ENCODE data around the gene RASGRP2.

The RASGRP2 gene

DNA sequence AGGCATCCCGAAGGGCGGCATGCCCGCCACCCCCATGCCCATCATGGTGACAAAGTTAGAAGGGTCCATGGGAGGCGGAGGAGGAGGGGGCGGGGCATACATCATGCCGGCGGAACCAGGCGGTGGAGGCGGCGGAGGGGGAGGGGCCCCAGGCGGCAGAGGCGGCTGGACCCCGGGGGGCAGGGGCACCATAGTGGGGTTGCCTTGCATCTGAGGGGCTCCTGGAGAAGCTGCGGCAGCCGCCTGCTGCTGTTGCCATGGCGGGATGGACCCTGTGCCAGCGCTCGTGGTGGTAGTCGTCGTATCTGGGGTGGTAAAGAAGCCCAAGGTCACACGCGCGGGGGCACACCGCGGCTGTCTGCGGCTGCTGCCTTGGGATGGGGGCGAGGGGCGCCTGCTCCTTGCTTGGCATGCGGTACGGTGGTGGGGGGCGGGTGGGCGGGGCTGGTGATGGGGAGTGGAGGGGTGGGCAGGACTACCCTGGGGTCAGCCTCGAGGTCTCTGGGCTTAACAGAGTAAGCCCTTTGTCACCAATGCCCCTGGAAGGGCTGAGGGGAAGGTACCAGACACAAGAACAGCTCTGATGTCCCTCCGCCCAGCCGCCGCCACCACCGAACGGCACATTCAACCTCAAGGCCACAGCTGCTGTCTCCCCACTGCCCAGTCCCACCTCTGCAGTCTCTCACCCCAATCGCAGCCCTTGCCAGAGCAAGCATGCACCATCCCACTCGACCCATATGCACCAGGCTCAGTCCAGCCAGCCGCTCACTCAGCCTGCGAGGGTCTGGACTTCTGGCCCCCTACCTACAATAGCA is 22.1 kb upstream of the RASGRP2 start:
- ChIA-PET CTCF (interaction anchor here (1.0 to 20.1 kb wide), 4 partner anchors 9 to 22 kb away, joined by 3 to 345 read pairs (median 13); partner anchors contain the start of genes RASGRP2 and SF1), POLR2A (interaction anchor here (0.9 to 9.5 kb wide), 3 partner anchors 8 to 21 kb away, joined by 3 to 152 read pairs (median 3); partner anchors contain the start of gene RASGRP2)
- H3K9me3 ChIP-seq (ENCODE audit: control extremely low read depth in 1 of 5, control insufficient read depth in 4 of 5, insufficient read depth in 2 of 5, low read depth in 1 of 5, low read length in 4 of 5), result no peaks in the 10 kb centered on the region
- WGBS (ENCODE audit: insufficient coverage), result 95% methylated on average over 14 of the region's 42 CpGs
- peak in 1 of 3 donors; percentile 29 for DNase-seq
- peaks cover 12 to 65% (median 55%) of the 10 kb centered on the region in 4 experiments for H3K4me1 ChIP-seq (ENCODE audit: control extremely low read depth in 1 of 4, control insufficient read depth in 4 of 4, insufficient read depth in 4 of 4, low read length in 3 of 4)
- H3K36me3 ChIP-seq (ENCODE audit: control insufficient read depth in 4 of 4, insufficient read depth in 4 of 4, low read length in 3 of 4), result peaks cover 30 to 87% (median 75%) of the 10 kb centered on the region in 4 experiments
- no peak overlapping the region for H3K27ac ChIP-seq (ENCODE audit: insufficient read depth in 1 of 2, low read depth in 1 of 2, low read length in 2 of 2, poor library complexity in 1 of 2, severe bottlenecking in 2 of 2)
- H3K27me3 ChIP-seq (replicated peaks in 2 of 5; ENCODE audit: control insufficient read depth in 4 of 5, insufficient read depth in 5 of 5, low read length in 4 of 5), result no peaks in the 10 kb centered on the region
- H3K4me3 ChIP-seq (ENCODE audit: control insufficient read depth in 1 of 7, extremely low read depth in 1 of 7, insufficient read depth in 4 of 7, low read depth in 2 of 7, low read length in 6 of 7), result no peak overlapping the region

DNA sequence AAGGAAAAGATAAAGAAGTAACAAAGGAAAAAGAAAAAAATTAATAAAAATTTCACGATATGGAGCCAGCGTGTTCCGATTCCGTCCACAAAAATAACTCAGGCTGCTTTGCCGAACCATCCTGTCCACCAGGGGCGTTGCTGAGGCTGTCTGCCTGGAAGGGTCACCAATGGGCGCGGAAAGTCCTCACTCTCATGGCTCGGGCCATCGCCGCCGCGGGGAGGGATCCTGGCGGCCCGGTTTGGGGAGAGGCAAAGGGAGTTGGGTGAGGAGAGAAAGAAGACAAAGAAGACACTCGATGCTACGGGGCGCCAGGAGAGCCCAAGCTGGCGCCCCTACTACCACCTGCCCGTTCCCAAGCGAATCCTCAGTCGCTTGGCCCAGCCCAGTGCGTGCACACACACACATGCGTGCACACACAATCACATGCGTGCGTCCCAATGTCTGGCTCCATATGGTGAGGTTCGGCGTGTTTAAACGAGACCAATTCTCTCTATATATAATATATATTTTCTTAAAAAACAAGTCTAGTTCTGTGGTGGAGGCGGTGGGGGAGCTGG is 21.4 kb upstream of the RASGRP2 start:
- peak overlapping the region in 1 of 7 experiments; percentile 3 for H3K4me3 ChIP-seq (ENCODE audit: control insufficient read depth in 1 of 7, extremely low read depth in 1 of 7, insufficient read depth in 4 of 7, low read depth in 2 of 7, low read length in 6 of 7)
- peak in 1 of 3 donors; percentile 24 for DNase-seq
- H3K27ac ChIP-seq (ENCODE audit: insufficient read depth in 1 of 2, low read depth in 1 of 2, low read length in 2 of 2, poor library complexity in 1 of 2, severe bottlenecking in 2 of 2), result no peak overlapping the region
- H3K4me1 ChIP-seq (ENCODE audit: control extremely low read depth in 1 of 4, control insufficient read depth in 4 of 4, insufficient read depth in 4 of 4, low read length in 3 of 4), result peaks cover 12 to 71% (median 59%) of the 10 kb centered on the region in 4 experiments
- no peaks in the 10 kb centered on the region for H3K27me3 ChIP-seq (replicated peaks in 2 of 5; ENCODE audit: control insufficient read depth in 4 of 5, insufficient read depth in 5 of 5, low read length in 4 of 5)
- POLR2A ChIA-PET, result interaction anchor here (0.9 to 9.5 kb wide), 3 partner anchors 9 to 20 kb away, joined by 3 to 152 read pairs (median 9); partner anchors contain the start of gene RASGRP2
- no peaks in the 10 kb centered on the region for H3K9me3 ChIP-seq (ENCODE audit: control extremely low read depth in 1 of 5, control insufficient read depth in 4 of 5, insufficient read depth in 2 of 5, low read depth in 1 of 5, low read length in 4 of 5)
- WGBS (ENCODE audit: insufficient coverage), result 96% methylated on average over 8 of the region's 30 CpGs
- H3K36me3 ChIP-seq (ENCODE audit: control insufficient read depth in 4 of 4, insufficient read depth in 4 of 4, low read length in 3 of 4), result peaks cover 27 to 80% (median 69%) of the 10 kb centered on the region in 4 experiments
- CTCF ChIA-PET, result interaction anchor here (1.0 to 20.1 kb wide), 4 partner anchors 8 to 21 kb away, joined by 3 to 345 read pairs (median 18); partner anchors contain the start of gene RASGRP2

DNA sequence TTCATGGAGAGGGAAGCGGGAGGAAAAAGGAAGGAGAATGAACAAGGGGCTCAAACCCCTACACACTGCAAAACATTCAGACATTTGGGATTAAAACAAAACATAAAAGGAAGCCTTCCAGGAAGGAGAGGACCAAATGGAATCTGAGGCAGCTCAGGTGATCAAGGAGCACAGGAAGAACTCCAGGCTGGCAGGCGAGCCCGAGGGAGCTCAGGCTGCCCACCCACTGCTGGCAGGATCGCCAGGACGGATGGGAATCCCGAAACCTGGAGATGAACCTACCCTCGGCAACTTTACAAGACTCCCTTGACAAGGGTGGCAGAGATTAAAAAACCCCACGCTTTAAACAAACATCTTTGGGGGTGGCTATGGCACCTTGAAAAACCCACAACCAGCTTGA is 20.8 kb upstream of the RASGRP2 start:
- 94% methylated on average over 7 of the region's 8 CpGs for WGBS (ENCODE audit: insufficient coverage)

DNA sequence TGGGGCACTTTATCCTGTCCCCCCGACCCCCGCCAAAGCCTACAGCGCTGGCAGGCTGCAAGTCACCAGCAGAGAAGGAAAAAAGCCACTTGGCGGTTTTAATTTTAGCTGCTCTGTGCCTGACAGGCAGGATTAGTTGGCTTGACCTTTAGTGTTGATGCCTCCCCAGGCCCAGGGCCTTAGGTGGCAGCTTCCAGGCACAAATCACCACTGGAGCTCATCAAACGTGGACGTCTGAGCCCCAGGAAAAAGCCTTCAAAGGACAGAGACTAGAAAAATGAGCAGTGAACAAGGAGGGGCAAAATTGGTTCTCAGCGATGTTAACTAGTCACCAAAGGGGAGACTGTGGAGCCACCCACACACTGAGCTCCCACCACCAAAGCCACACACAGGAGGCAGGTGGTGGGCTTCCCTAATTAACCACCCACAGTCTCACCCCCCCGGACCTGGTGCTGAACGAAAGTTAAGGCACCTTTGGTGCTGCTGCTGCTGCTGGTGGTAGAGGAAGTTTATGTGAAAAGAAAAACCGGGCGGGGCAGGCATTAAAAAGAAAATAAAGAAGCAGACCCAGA is 20.2 kb upstream of the RASGRP2 start:
- DNase-seq, result peak; percentile 78 to 97 (median 96)
- POLR2A ChIA-PET, result interaction anchor here (0.7 to 9.5 kb wide), 6 partner anchors 8 to 735 kb away, joined by 3 to 152 read pairs (median 6); partner anchors contain the start of genes MALAT1, RASGRP2 and SF1
- H3K27ac ChIP-seq (ENCODE audit: insufficient read depth in 1 of 2, low read depth in 1 of 2, low read length in 2 of 2, poor library complexity in 1 of 2, severe bottlenecking in 2 of 2), result peak overlapping the region in 1 of 2 experiments; percentile 67
- H3K9me3 ChIP-seq (ENCODE audit: control extremely low read depth in 1 of 5, control insufficient read depth in 4 of 5, insufficient read depth in 2 of 5, low read depth in 1 of 5, low read length in 4 of 5), result no peaks in the 10 kb centered on the region
- H3K4me1 ChIP-seq (ENCODE audit: control extremely low read depth in 1 of 4, control insufficient read depth in 4 of 4, insufficient read depth in 4 of 4, low read length in 3 of 4), result peaks cover 12 to 77% (median 67%) of the 10 kb centered on the region in 4 experiments
- no peaks in the 10 kb centered on the region for H3K27me3 ChIP-seq (replicated peaks in 2 of 5; ENCODE audit: control insufficient read depth in 4 of 5, insufficient read depth in 5 of 5, low read length in 4 of 5)
- peaks cover 20 to 68% (median 56%) of the 10 kb centered on the region in 4 experiments for H3K36me3 ChIP-seq (ENCODE audit: control insufficient read depth in 4 of 4, insufficient read depth in 4 of 4, low read length in 3 of 4)
- H3K4me3 ChIP-seq (ENCODE audit: control insufficient read depth in 1 of 7, extremely low read depth in 1 of 7, insufficient read depth in 4 of 7, low read depth in 2 of 7, low read length in 6 of 7), result peak overlapping the region in 2 of 7 experiments; percentile 26 to 31
- CTCF ChIA-PET, result interaction anchor here (1.1 to 20.1 kb wide), 4 partner anchors 8 to 75 kb away, joined by 4 to 345 read pairs (median 20); partner anchors contain the start of gene RASGRP2
- 43% methylated on average over 6 of the region's 11 CpGs for WGBS (ENCODE audit: insufficient coverage)

More for the DNA sequence above, 20.8 kb upstream of the RASGRP2 start:
- Histone ChIP-seq H3K4me3 (ENCODE audit: control insufficient read depth in 1 of 7, extremely low read depth in 1 of 7, insufficient read depth in 4 of 7, low read depth in 2 of 7, low read length in 6 of 7) (peak overlapping the region in 4 of 7 experiments; percentile 3 to 23 (median 14)), H3K9me3 (ENCODE audit: control extremely low read depth in 1 of 5, control insufficient read depth in 4 of 5, insufficient read depth in 2 of 5, low read depth in 1 of 5, low read length in 4 of 5) (no peaks in the 10 kb centered on the region), H3K27me3 (replicated peaks in 2 of 5; ENCODE audit: control insufficient read depth in 4 of 5, insufficient read depth in 5 of 5, low read length in 4 of 5) (no peaks in the 10 kb centered on the region), H3K27ac (ENCODE audit: insufficient read depth in 1 of 2, low read depth in 1 of 2, low read length in 2 of 2, poor library complexity in 1 of 2, severe bottlenecking in 2 of 2) (no peak overlapping the region), H3K36me3 (ENCODE audit: control insufficient read depth in 4 of 4, insufficient read depth in 4 of 4, low read length in 3 of 4) (peaks cover 27 to 74% (median 62%) of the 10 kb centered on the region in 4 experiments), H3K4me1 (ENCODE audit: control extremely low read depth in 1 of 4, control insufficient read depth in 4 of 4, insufficient read depth in 4 of 4, low read length in 3 of 4) (peaks cover 12 to 77% (median 64%) of the 10 kb centered on the region in 4 experiments)
- no peak for DNase-seq
- ChIA-PET POLR2A (interaction anchor here (1.7 to 9.5 kb wide), 3 partner anchors 12 to 19 kb away, joined by 9 to 152 read pairs (median 9); partner anchors contain the start of genes RASGRP2 and SF1), CTCF (interaction anchor here (3.6 to 20.1 kb wide), 2 partner anchors 11 to 20 kb away, joined by 31 to 345 read pairs; partner anchors contain the start of gene RASGRP2)

DNA sequence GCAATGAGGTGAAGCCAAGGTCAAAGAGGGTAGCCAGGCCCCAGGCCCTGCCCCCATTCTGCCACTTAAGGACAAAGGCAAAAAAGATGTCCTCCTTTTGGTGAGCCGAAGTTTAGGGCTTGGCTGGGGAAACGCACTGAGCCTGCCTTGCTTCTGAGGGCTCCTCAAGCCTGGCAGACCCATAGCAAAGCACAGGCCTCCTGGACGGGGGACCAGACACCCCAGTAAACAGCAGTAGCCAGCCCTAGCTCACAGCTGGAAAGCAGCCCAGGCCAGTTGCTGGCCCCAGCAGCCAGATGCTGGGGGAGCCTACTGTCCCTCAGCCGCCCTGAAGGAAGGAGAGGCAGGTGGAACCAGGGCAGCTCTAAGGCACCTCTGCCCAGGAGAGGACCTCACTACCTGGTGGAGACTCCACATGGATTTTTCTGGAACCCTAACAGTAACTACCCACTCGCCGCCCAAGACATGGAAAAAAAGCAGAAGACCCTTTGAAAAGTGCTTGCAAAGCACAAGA is 19.6 kb upstream of the RASGRP2 start:
- ChIA-PET POLR2A (interaction anchor here (0.7 to 9.5 kb wide), 6 partner anchors 9 to 736 kb away, joined by 3 to 152 read pairs (median 6); partner anchors contain the start of genes MALAT1, RASGRP2 and SF1), CTCF (interaction anchor here (0.8 to 20.1 kb wide), 7 partner anchors 9 to 409 kb away, joined by 3 to 345 read pairs (median 4); partner anchors contain the start of genes RASGRP2 and SF1)
- no peaks in the 10 kb centered on the region for H3K9me3 ChIP-seq (ENCODE audit: control extremely low read depth in 1 of 5, control insufficient read depth in 4 of 5, insufficient read depth in 2 of 5, low read depth in 1 of 5, low read length in 4 of 5)
- H3K36me3 ChIP-seq (ENCODE audit: control insufficient read depth in 4 of 4, insufficient read depth in 4 of 4, low read length in 3 of 4), result peaks cover 15 to 62% (median 51%) of the 10 kb centered on the region in 4 experiments
- peak overlapping the region in 3 of 7 experiments; percentile 15 to 31 (median 26) for H3K4me3 ChIP-seq (ENCODE audit: control insufficient read depth in 1 of 7, extremely low read depth in 1 of 7, insufficient read depth in 4 of 7, low read depth in 2 of 7, low read length in 6 of 7)
- 83% methylated on average over 5 of the region's 6 CpGs for WGBS (ENCODE audit: insufficient coverage)
- peak overlapping the region in 1 of 2 experiments; percentile 67 for H3K27ac ChIP-seq (ENCODE audit: insufficient read depth in 1 of 2, low read depth in 1 of 2, low read length in 2 of 2, poor library complexity in 1 of 2, severe bottlenecking in 2 of 2)
- DNase-seq, result no peak
- H3K27me3 ChIP-seq (replicated peaks in 2 of 5; ENCODE audit: control insufficient read depth in 4 of 5, insufficient read depth in 5 of 5, low read length in 4 of 5), result no peaks in the 10 kb centered on the region
- peaks cover 12 to 75% (median 67%) of the 10 kb centered on the region in 4 experiments for H3K4me1 ChIP-seq (ENCODE audit: control extremely low read depth in 1 of 4, control insufficient read depth in 4 of 4, insufficient read depth in 4 of 4, low read length in 3 of 4)
